ENCODE results near the gene APOBEC3C.

APOBEC3C gene

GRCh38 chr22:39013942-39014722 lies at the start of gene APOBEC3C:
Gene APOBEC3C, plus strand, starts transcription at chr22:39014257. Its CDS starts 106 bp downstream, at chr22:39014363.
- DNase-seq (ENCODE audit: low read depth) = peak; percentile 19
- H3K4me3 ChIP-seq (ENCODE audit: low read length) = peak within 1 kb of the TSS; percentile 22
- no peak for TF ChIP-seq CTCF (conservative IDR thresholded peaks at IDR 0.05; ENCODE audit: low read depth, low read length)

GRCh38 chr22:38964306-38964705 lies 49.8 kb upstream of the APOBEC3C start:
- no peak for TF ChIP-seq CTCF (conservative IDR thresholded peaks at IDR 0.05; ENCODE audit: low read depth, low read length)
- no peak overlapping the region for H3K4me3 ChIP-seq (ENCODE audit: low read length)
- no peak for DNase-seq (ENCODE audit: low read depth)

GRCh38 chr22:38964989-38965388 lies 49.1 kb upstream of the APOBEC3C start:
- H3K4me3 ChIP-seq (ENCODE audit: low read length) = no peak overlapping the region
- TF ChIP-seq CTCF (conservative IDR thresholded peaks at IDR 0.05; ENCODE audit: low read depth, low read length) = no peak
- DNase-seq (ENCODE audit: low read depth) = no peak

GRCh38 chr22:38965614-38966379 lies 48.3 kb upstream of the APOBEC3C start:
- TF ChIP-seq CTCF (conservative IDR thresholded peaks at IDR 0.05; ENCODE audit: low read depth, low read length) = no peak
- DNase-seq (ENCODE audit: low read depth) = no peak
- no peak overlapping the region for H3K4me3 ChIP-seq (ENCODE audit: low read length)

GRCh38 chr22:38966380-38966702 lies 47.7 kb upstream of the APOBEC3C start:
- no peak for TF ChIP-seq CTCF (conservative IDR thresholded peaks at IDR 0.05; ENCODE audit: low read depth, low read length)
- H3K4me3 ChIP-seq (ENCODE audit: low read length) = no peak overlapping the region

GRCh38 chr22:38966942-38967341 lies 47.1 kb upstream of the APOBEC3C start:
- no peak for DNase-seq (ENCODE audit: low read depth)
- no peak overlapping the region for H3K4me3 ChIP-seq (ENCODE audit: low read length)
- TF ChIP-seq CTCF (conservative IDR thresholded peaks at IDR 0.05; ENCODE audit: low read depth, low read length) = no peak

More at GRCh38 chr22:38966380-38966702, 47.7 kb upstream of the APOBEC3C start:
- no peak for DNase-seq (ENCODE audit: low read depth)

Data from retinal pigment epithelial cell (primary cell).